AG10803 (cell line): Measurements from ENCODE around the gene BAMBI.

Experiments used
- DNase-seq: peaks from one replicate; pipeline ENCODE4 v3.0.0; 2010; ENCODE audit warnings: low read depth
- H3K4me3 ChIP-seq: 2 replicates; pipeline ENCODE4 v1.5.1; 2011; ENCODE audit warnings: mild to moderate bottlenecking, low read length, control low read depth
- TF ChIP-seq, protein P1 (sequence below): conservative IDR thresholded peaks from 2 replicates; pipeline ENCODE4 v1.5.1; 2011; ENCODE audit warnings: mild to moderate bottlenecking, low read length, control low read depth, inconsistent platforms

The BAMBI gene

DNA sequence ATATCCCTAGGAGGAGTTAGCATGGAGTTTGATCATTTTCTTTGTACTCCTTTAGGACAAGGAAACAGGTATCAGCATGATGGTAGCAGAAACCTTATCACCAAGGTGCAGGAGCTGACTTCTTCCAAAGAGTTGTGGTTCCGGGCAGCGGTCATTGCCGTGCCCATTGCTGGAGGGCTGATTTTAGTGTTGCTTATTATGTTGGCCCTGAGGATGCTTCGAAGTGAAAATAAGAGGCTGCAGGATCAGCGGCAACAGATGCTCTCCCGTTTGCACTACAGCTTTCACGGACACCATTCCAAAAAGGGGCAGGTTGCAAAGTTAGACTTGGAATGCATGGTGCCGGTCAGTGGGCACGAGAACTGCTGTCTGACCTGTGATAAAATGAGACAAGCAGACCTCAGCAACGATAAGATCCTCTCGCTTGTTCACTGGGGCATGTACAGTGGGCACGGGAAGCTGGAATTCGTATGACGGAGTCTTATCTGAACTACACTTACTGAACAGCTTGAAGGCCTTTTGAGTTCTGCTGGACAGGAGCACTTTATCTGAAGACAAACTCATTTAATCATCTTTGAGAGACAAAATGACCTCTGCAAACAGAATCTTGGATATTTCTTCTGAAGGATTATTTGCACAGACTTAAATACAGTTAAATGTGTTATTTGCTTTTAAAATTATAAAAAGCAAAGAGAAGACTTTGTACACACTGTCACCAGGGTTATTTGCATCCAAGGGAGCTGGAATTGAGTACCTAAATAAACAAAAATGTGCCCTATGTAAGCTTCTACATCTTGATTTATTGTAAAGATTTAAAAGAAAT lies 4.8 kb downstream of the BAMBI start:
- H3K4me3 ChIP-seq = no peak overlapping the region

DNA sequence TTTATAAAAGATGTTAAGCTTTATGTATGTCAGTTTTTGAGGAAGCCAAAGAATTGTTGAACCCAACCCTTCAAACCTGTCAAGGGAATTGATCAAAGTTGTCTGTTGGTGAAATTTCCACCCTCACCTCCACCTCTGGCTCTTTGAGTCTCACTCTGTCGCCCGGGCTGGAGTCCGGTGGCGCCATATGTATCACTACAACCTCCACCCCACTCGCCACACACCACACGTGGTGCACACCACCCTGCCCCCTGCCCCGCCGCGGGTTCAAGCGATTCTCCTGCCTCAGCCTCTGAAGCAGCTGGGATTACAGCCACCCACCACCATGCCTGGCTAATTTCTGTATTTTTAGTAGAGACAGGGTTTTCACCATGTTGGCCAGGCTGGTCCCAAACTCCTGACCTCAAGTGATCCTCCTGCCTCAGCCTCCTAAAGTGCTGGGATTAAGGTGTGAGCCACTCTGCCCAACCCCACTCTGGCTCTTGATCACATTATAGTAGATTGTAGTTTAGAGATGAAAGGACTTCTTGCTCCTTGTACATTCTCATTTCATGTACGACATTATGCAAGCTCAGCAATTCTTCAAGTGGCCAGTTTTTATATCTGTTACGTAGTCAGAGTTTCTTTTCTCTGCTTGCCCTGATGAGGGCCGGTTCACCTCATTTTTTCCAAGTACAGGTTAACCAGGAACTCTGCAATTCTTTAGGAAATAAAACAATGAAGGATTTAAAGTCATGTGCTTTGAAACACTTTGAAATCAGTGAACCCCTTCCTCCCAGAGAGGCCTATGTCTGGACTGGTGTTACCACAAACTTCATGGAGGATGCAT lies 7.0 kb downstream of the BAMBI start:
- DNase-seq = no peak
- TF ChIP-seq, protein P1, sequence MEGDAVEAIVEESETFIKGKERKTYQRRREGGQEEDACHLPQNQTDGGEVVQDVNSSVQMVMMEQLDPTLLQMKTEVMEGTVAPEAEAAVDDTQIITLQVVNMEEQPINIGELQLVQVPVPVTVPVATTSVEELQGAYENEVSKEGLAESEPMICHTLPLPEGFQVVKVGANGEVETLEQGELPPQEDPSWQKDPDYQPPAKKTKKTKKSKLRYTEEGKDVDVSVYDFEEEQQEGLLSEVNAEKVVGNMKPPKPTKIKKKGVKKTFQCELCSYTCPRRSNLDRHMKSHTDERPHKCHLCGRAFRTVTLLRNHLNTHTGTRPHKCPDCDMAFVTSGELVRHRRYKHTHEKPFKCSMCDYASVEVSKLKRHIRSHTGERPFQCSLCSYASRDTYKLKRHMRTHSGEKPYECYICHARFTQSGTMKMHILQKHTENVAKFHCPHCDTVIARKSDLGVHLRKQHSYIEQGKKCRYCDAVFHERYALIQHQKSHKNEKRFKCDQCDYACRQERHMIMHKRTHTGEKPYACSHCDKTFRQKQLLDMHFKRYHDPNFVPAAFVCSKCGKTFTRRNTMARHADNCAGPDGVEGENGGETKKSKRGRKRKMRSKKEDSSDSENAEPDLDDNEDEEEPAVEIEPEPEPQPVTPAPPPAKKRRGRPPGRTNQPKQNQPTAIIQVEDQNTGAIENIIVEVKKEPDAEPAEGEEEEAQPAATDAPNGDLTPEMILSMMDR = no peak
- H3K4me3 ChIP-seq = no peak overlapping the region

More for the DNA sequence above, 4.8 kb downstream of the BAMBI start:
- TF ChIP-seq, protein P1 = no peak
- no peak for DNase-seq

DNA sequence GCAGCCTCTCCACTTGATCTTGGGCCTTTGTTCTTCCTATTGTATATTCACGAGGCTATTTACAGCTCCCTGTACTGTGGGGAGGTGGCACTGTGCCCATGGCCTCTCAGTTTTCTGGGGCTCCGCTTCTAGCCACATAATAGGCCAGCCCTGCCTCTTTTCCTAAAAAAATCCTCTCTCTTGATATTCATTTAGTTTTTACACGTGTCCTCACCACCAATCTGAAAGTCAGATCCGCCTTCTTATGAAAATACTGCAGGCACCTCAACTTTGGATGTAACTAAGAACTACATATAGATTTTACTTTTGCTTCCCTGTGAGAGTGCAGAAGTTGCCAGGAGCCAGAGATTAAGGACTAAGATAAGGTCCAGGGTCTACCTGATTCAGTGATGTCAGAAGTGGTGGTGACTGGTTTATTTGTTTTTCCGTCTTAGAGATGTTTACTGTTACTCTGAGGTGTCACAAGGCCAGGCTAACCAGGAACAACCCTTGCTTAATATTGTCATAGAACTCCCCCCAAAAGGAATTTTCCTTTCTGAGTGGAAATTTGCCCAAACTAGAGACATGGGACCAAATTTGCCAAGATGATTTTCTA lies 7.8 kb downstream of the BAMBI start:
- no peak for DNase-seq
- H3K4me3 ChIP-seq = no peak overlapping the region
- TF ChIP-seq, protein P1 = no peak

DNA sequence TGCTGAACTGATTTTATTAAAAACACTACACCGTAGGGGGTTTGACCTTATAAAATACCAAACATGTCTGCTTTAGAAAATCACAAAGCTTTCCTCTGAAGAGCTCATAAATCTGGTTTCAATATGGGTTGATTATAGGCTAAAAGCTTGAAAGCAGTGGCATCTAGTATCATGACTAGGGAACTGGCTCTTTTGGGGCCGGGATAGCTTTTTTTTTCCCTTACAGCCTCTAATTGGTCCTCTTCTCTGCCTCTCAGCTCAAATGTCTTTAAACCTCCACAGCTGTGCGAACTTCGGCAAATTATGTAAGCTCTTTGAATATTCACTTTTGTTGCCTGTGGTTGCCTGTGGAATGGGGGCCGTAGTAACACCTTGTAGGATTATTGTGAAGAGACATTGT lies 8.4 kb downstream of the BAMBI start:
- no peak for DNase-seq
- H3K4me3 ChIP-seq = no peak overlapping the region
- TF ChIP-seq, protein P1 = no peak

DNA sequence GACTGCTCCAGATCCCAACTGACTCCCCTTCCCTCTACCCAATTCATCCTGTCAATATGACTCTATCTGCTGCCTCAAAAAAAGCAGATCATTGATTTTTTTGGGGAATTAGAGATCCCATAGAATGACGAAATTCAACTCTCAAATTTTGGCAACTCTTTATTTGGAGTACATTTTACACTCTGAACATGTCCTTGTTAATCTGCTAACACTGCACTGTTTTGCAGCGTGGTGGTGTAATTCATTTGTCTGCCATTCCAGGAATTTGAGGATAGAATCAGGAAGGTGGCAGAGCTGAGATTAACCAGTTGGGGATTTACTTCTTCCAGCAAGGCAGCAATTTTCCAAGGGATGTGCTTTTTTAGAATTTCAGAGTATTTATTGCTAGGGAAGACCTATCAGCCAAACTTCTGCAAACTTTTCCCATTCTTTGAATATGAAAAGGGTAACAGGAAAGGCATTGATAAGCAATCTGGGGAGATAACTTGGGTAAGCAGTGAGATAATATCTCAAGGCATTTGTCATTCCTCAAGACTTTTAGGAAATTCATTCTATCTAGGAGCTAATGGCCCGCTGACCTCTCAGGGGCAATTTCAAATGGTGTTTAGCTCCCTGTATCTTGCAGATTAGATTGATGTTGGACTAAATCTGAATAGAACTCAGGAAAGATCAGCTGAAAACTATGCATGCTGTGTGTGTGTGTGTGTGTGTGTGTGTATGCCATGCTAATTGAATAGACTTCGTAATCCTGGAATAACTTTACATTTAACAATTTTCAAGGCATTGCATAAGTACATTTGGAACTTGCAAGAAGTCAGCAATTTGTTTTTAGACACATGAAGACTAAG lies 9.7 kb downstream of the BAMBI start:
- TF ChIP-seq, protein P1 = no peak
- DNase-seq = no peak
- H3K4me3 ChIP-seq = no peak overlapping the region

DNA sequence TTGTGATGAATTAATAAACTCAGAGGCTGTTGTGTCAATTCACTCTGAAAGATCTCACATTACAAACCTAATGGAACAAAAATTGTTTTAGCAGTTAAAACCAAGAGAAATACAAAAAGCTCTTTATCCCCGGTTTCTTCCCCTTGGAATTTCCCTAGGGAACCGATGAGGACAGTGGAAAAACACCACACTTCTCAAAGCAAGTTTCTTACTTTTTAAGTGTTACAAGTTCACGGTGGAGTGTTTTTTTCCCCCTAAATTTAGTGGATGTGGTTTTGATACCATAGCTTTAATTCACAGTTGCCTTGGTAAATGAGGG lies 10.3 kb downstream of the BAMBI start:
- no peak overlapping the region for H3K4me3 ChIP-seq
- TF ChIP-seq, protein P1 = no peak
- DNase-seq = no peak
